ENCODE measurements around the gene SDR9C7.

- TF ChIP-seq SIN3A (IDR thresholded peaks at IDR 0.05; ENCODE audit: borderline replicate concordance, insufficient read depth, low read length): no peak
- no peak for TF ChIP-seq REST (IDR thresholded peaks at IDR 0.05; ENCODE audit: insufficient read depth in 1 of 2, low read depth in 2 of 2, low read length in 2 of 2)
- no peak for TF ChIP-seq POLR2AphosphoS5 (IDR thresholded peaks at IDR 0.05; ENCODE audit: low read depth, low read length)
- no peak for TF ChIP-seq TAF1 (IDR thresholded peaks at IDR 0.05; ENCODE audit: borderline replicate concordance, insufficient read depth, low read length)
These were observed 17.2 kb downstream of the SDR9C7 start for GRCh38 chr12:56916996-56917333.
